Prostate gland (tissue), 2 donors: Measurements from ENCODE around the gene MPIG6B.

Experiments
- CTCF ChIP-seq, 4 experiments: fragments of 200-600 bp in 2 of 4; fragments of 450-650 bp in 2 of 4; sonication (generic) in 2 of 4; IDR thresholded peaks; 1 replicate in 3 of 4; 2 replicates in 1 of 4; pipeline ENCODE4 v1.5.1; 2016 to 2019; ENCODE audit warnings: antibody characterized with exemption in 4 of 4, mild to moderate bottlenecking in 2 of 4, moderate library complexity in 2 of 4
- POLR2A ChIP-seq: fragments of 450-650 bp; IDR thresholded peaks from one replicate; pipeline ENCODE4 v1.6.1; 2016; ENCODE audit warnings: antibody characterized with exemption, mild to moderate bottlenecking
- POLR2AphosphoS5 ChIP-seq: sonication (generic); formaldehyde crosslinking; IDR thresholded peaks from one replicate; pipeline ENCODE4 v1.6.1; 2017; ENCODE audit warnings: antibody characterized with exemption

- TF ChIP-seq CTCF (IDR thresholded peaks at IDR 0.05) (no peak), POLR2AphosphoS5 (no peak), POLR2A (no peak)
These were observed 1.0 kb upstream of the MPIG6B start for GRCh38 chr6:31722173-31722572.
